HG03159 (cell line): ENCODE data around the gene PPFIA2.

ENCODE experiments used
- ATAC-seq: cut with Tn5 transposase; IDR thresholded peaks from one replicate; pipeline ENCODE4 v1.9.1; 2021; ENCODE audit warnings: mild to moderate bottlenecking, moderate library complexity; ENCODE audit not compliant: unreplicated experiment

Gene PPFIA2

GRCh38 chr12:81564237-81564636, 194.9 kb downstream of the PPFIA2 start:
- no peak for ATAC-seq

GRCh38 chr12:81558031-81558430, 201.1 kb downstream of the PPFIA2 start:
- ATAC-seq = no peak

- ATAC-seq = no peak
Observed at GRCh38 chr12:81546811-81547210, 212.3 kb downstream of the PPFIA2 start.

GRCh38 chr12:81543621-81544139, 215.5 kb downstream of the PPFIA2 start:
- ATAC-seq = no peak

GRCh38 chr12:81542065-81543010, 216.8 kb downstream of the PPFIA2 start:
- ATAC-seq = no peak

GRCh38 chr12:81541121-81541520, 218.0 kb downstream of the PPFIA2 start:
- no peak for ATAC-seq

GRCh38 chr12:81539279-81539678, 219.9 kb downstream of the PPFIA2 start:
- ATAC-seq = no peak

- no peak for ATAC-seq
Observed at GRCh38 chr12:81533054-81533453, 226.1 kb downstream of the PPFIA2 start.

GRCh38 chr12:81530352-81530751, 228.8 kb downstream of the PPFIA2 start:
- ATAC-seq = no peak

GRCh38 chr12:81520064-81520945, 238.8 kb downstream of the PPFIA2 start:
- ATAC-seq = peak; percentile 79

- no peak for ATAC-seq
Observed at GRCh38 chr12:81518638-81519037, 240.5 kb downstream of the PPFIA2 start.

- ATAC-seq = no peak
Observed at GRCh38 chr12:81517296-81517695, 241.9 kb downstream of the PPFIA2 start.

GRCh38 chr12:81502912-81503695, 256.0 kb downstream of the PPFIA2 start:
- ATAC-seq = no peak

- ATAC-seq = no peak
Observed at GRCh38 chr12:81500788-81501187, 258.4 kb downstream of the PPFIA2 start.

- no peak for ATAC-seq
Observed at GRCh38 chr12:81499809-81500208, 259.3 kb downstream of the PPFIA2 start.

- ATAC-seq = no peak
Observed at GRCh38 chr12:81492131-81492720, 266.9 kb downstream of the PPFIA2 start.

GRCh38 chr12:81472934-81473333, 286.2 kb downstream of the PPFIA2 start:
- no peak for ATAC-seq

- no peak for ATAC-seq
Observed at GRCh38 chr12:81470923-81471322, 288.2 kb downstream of the PPFIA2 start.

GRCh38 chr12:81468206-81468605, 290.9 kb downstream of the PPFIA2 start:
- ATAC-seq = no peak

- ATAC-seq = no peak
Observed at GRCh38 chr12:81465876-81466275, 293.3 kb downstream of the PPFIA2 start.
